ENCODE measurements around the gene RBM33. TPM values are rescaled to one million over a fixed set of nuclear protein-coding genes. Genes with fewer than 3 reads are reported as not detected.

RBM33 gene
- total and polyA plus RNA-seq, 2 of the 13 experiments (the other 11 are each of a cell fraction or from before 2014, with no cell fraction given) = 12.4 to 28.9 TPM

GRCh38 chr7:155807789-155808548 lies 163.5 kb downstream of the RBM33 start (continued):
- TF ChIP-seq, protein P1, sequence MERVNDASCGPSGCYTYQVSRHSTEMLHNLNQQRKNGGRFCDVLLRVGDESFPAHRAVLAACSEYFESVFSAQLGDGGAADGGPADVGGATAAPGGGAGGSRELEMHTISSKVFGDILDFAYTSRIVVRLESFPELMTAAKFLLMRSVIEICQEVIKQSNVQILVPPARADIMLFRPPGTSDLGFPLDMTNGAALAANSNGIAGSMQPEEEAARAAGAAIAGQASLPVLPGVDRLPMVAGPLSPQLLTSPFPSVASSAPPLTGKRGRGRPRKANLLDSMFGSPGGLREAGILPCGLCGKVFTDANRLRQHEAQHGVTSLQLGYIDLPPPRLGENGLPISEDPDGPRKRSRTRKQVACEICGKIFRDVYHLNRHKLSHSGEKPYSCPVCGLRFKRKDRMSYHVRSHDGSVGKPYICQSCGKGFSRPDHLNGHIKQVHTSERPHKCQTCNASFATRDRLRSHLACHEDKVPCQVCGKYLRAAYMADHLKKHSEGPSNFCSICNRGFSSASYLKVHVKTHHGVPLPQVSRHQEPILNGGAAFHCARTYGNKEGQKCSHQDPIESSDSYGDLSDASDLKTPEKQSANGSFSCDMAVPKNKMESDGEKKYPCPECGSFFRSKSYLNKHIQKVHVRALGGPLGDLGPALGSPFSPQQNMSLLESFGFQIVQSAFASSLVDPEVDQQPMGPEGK (CRISPR knock-in tag; IDR thresholded peaks at IDR 0.05) = peak; percentile 85
- TF ChIP-seq FOXC1 (CRISPR knock-in tag; IDR thresholded peaks at IDR 0.05; ENCODE audit: borderline replicate concordance) (no peak), ZNF790 (CRISPR knock-in tag; IDR thresholded peaks at IDR 0.05; ENCODE audit: borderline replicate concordance) (no peak), ZNF589 (CRISPR knock-in tag; conservative IDR thresholded peaks at IDR 0.05) (no peak), PLSCR1 (CRISPR knock-in tag; IDR thresholded peaks at IDR 0.05; ENCODE audit: borderline replicate concordance) (0 out of 2 replicates have a peak, but pooled peaks have one; percentile 75), ZFP91 (CRISPR knock-in tag; IDR thresholded peaks at IDR 0.05; ENCODE audit: borderline replicate concordance) (peak; percentile 54; the same call in 1 of the 2 replicates), CHD4 (IDR thresholded peaks at IDR 0.05; ENCODE audit: borderline replicate concordance, low read length) (peak; percentile 75; the same call in 1 of the 2 replicates), JUND (CRISPR knock-in tag; IDR thresholded peaks at IDR 0.05) (0 out of 2 replicates have a peak, but pooled peaks have one; percentile 35), ZNF10 (CRISPR knock-in tag; IDR thresholded peaks at IDR 0.05; ENCODE audit: borderline replicate concordance, low read depth) (no peak), FIP1L1 (IDR thresholded peaks at IDR 0.05; ENCODE audit: borderline replicate concordance, insufficient read depth, low read depth, low read length) (no peak), ZNF343 (CRISPR knock-in tag; IDR thresholded peaks at IDR 0.05) (no peak), SOX5 (CRISPR knock-in tag; IDR thresholded peaks at IDR 0.05; ENCODE audit: borderline replicate concordance) (no peak; the same call in 1 of the 2 replicates), ZNF138 (CRISPR knock-in tag; IDR thresholded peaks at IDR 0.05; ENCODE audit: low read depth) (no peak), SATB2 (CRISPR knock-in tag; IDR thresholded peaks at IDR 0.05) (no peak), SETDB1 (CRISPR knock-in tag; IDR thresholded peaks at IDR 0.05; ENCODE audit: borderline replicate concordance) (no peak), RNF2 (conservative IDR thresholded peaks at IDR 0.05; ENCODE audit: low read depth) (no peak), YY1 (IDR thresholded peaks at IDR 0.05; ENCODE audit: insufficient read depth, insufficient replicate concordance, low read depth, low read length) (peak; percentile 23), ZNF143 (CRISPR knock-in tag; IDR thresholded peaks at IDR 0.05) (no peak), PCBP1 (IDR thresholded peaks at IDR 0.05; ENCODE audit: borderline replicate concordance, low read depth, low read length) (no peak)
- TF ChIP-seq, protein P2, sequence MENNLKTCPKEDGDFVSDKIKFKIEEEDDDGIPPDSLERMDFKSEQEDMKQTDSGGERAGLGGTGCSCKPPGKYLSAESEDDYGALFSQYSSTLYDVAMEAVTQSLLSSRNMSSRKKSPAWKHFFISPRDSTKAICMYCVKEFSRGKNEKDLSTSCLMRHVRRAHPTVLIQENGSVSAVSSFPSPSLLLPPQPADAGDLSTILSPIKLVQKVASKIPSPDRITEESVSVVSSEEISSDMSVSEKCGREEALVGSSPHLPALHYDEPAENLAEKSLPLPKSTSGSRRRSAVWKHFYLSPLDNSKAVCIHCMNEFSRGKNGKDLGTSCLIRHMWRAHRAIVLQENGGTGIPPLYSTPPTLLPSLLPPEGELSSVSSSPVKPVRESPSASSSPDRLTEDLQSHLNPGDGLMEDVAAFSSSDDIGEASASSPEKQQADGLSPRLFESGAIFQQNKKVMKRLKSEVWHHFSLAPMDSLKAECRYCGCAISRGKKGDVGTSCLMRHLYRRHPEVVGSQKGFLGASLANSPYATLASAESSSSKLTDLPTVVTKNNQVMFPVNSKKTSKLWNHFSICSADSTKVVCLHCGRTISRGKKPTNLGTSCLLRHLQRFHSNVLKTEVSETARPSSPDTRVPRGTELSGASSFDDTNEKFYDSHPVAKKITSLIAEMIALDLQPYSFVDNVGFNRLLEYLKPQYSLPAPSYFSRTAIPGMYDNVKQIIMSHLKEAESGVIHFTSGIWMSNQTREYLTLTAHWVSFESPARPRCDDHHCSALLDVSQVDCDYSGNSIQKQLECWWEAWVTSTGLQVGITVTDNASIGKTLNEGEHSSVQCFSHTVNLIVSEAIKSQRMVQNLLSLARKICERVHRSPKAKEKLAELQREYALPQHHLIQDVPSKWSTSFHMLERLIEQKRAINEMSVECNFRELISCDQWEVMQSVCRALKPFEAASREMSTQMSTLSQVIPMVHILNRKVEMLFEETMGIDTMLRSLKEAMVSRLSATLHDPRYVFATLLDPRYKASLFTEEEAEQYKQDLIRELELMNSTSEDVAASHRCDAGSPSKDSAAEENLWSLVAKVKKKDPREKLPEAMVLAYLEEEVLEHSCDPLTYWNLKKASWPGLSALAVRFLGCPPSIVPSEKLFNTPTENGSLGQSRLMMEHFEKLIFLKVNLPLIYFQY (CRISPR knock-in tag; IDR thresholded peaks at IDR 0.05; ENCODE audit: borderline replicate concordance) = peak; percentile 21; the same call in 1 of the 2 replicates
